Glomerular visceral epithelial cell (primary cell): ENCODE measurements around the gene OSBPL10.

Source experiments
- DNase-seq: peaks from one replicate; pipeline ENCODE4 v3.0.0-alpha.2; 2016; ENCODE audit errors: extremely low spot score

Gene OSBPL10

DNA sequence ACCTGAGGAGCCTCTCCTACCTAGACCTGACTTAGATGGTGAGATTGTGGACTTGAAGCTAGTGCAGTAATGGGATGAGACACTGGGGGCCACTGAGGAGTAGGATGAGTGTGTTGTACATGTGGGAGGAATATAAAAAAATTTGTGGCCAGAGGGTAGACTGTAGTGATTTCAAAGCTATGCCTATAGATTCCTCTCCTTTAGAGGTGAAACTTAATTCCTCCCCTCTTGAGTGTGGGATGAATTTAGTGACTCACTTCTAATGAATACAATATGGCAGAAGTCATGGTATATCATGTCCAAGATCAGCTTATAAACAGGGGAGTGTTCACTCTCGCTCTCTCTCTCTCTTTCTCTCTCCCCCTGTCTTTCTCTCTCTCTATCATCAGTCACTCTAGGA is 7.2 kb upstream of the OSBPL10 start:
- DNase-seq: no peak

DNA sequence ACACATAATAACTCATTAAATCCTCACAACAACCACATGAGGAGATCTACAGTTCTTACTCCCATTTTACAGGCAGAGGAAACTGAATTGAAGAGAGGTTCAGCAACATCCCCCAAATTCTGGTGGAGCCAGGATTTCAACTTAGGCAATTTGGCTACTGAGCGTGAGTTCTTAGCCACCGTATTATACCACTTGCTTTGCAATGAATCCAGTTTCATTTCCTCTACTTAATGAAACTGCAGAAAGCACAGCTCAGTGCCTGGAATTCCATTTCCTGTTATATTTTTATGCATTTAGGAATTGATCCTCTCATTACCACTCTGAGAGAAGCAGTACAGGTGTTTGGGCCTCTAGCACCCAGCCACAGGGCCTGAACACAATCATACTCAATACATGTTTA is 4.8 kb upstream of the OSBPL10 start:
- DNase-seq: no peak

DNA sequence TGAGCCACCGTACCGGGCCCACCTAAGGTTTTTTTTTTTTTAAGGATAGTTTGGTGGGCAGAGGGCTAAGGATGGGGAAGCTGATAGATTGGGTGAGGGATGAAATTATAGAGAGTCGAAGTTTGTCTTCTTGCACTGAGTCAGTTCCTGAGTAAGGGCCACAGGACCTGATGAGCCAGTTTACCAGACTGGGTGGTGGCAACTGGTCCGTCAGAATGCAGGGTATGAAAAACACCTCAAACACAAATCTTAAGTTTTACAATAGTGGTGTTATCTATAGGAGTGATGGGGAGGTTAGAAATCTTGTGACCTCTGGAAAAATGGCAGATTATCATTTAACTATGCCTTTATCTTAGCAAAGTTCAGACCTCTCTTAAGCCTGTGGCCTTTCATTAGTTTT is 3.3 kb upstream of the OSBPL10 start:
- DNase-seq: no peak

DNA sequence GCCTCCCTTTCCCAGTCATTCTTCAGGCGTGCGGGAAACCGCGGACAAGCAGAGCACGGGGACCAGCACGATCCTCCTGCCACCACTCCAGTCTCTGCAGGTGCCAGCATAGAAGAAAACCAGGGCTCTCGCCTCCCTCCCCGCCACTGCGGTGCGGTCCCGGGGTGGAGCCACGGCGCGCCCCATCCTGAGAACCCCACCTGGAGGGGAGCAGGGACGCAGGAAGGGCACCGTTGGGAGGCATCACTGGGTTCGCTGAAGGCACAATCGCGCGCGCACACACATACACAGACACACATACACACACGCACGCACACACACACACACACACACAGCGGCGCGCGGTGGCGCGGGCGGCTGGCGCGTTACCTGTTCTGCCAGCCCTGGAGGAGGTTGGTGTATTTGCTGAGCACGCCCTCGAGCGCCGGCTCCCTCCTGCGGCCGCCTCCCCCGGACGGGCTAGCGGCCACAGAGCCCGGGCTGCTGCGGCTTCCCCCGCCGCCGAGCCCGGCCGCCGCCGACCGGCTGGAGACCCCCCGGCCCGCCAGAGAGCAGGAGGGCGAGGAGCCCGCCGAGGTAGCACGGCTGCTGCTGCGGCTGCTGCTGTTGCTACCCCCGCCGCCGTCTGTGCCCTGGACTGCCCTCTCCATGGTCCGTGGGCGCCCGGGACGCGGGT is 394 bp downstream of the OSBPL10 start:
- DNase-seq: peak; percentile 77

DNA sequence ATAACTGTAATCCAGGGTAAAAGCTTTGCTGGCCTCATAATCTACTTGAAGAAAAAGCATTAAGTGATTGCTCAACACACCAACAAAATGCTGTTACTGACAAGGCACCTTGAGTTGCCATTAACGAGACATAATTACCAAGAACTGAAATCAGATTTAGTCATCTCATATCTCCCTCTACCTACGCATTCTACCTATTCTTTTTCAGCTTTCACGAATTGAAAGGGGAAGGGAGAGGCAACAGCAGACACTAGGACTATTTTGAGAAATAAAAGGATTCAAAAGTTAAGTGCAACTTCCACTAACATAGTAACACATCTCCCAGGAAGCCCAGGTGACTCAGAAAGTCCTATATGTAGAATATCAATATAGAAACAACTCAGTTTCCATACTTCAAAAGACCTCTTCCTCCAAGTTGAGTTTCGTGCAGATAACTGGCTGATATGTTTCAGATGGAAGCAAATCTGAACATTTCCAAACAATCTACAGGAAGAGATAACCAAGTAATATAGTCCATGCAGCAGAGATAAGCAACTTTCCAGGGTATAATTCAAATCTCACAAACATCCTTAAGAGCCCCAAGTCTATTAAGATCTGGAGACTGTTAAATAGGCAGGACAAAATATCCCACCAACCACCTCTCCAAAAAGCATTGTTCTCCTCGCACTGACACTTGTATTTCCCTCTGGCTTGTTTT is 1.9 kb downstream of the OSBPL10 start:
- DNase-seq: no peak

DNA sequence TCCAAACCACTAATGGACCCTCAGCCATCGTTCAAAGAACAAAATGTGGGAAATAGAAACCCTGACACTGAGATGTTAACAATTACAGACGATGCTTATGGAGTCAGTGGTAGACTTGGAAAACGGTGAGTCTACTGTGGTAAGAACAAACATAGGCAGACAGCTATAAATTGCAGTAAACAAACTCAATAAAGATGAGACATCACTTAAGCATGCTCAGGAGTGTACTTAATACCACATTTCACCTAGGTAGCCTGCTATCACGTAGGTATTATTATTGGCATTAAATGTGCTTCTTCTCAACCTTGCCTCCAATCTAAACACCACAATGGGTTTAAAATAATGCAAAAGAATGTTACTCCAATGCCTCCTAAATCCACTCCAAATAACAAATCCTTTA is 2.5 kb downstream of the OSBPL10 start:
- DNase-seq: no peak

DNA sequence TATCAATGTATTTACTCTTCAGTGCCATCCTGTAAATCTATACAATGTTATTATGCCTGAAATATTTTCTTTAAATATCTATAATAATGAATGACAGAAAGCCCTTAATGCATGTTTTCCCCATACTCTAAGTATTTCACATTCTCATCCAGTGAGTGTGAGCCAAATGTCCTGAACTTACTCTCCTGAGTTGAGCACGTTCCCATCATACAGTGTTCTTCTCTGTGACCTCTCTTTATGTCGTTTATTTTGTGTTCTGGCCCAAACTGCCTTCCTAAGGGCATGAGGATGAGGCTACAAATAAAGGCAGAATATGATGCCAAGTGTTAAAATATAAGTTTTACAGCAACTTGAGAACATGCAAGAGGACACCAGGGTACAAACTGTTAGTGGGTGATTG is 3.3 kb downstream of the OSBPL10 start:
- no peak for DNase-seq

DNA sequence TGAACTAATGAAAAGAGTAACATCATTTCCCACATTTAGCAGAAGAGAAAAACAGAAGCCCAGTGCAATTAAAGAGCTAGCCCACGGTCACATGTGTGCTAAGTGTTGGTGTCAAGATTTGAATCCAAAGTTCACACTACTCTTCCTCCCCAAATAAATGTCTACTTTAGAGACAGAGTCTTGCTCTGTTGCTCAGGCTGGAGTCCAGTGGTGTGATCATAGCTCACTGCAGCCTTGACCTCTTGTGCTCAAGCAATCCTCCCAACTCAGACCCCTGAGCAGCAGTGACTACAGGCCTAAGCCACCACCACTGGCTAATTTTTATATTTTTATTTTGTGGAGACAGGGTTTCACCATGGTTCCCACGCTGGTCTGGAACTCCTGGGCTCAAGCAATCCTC is 4.8 kb downstream of the OSBPL10 start:
- DNase-seq: no peak

DNA sequence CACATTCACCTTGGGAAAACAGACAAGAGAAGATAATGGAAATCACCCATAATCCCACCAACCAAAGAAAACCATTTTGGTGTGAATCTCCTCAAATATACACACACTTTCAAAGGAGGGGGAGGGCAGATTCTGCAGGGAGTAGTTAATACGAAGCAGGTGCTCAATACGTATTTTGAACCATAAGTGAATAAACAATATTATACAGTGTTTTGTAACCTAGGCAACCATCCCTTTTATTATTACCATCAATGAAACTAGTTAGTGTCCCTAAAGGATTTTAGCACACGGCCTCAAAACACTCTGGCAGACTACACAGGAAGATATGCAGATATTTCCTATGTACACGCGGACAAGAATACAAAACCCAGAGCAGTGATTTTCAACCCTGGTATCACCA is 6.1 kb downstream of the OSBPL10 start:
- DNase-seq: no peak

DNA sequence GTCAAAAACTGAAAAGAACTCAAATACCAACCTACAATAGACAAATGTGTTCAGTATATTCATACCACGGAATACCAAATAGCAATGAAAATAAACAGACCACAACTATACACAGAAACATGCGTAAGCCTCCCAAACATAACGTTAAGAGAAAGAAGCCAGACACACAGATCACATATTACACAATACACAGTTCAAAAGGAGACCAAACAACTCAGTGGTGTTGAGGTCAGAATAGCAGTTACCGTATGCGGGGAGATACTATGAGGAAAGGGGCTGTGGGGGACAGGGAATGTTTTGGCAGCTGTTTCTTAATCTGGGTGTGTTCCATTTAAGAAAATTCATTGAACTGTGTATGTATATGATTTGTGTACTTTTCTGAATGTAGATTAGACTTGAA is 6.6 kb downstream of the OSBPL10 start:
- no peak for DNase-seq

DNA sequence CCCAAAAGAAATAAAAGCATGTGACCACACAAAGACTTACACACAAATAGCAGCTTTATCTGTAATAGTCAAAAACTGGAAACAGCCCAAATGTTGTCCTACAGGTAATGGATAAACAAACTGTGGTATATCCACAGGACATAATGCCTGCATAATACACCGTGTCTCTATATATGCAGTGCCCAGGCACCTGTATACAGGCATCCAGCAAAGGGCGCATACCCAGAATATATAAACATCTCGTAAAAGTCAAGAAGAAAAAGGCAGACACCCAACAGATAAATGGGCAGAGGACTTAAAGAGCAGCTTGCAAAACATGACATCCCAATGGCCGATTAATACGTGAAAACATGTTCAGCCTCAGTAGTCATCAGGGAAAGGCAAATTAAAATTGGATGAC is 7.2 kb downstream of the OSBPL10 start:
- no peak for DNase-seq

DNA sequence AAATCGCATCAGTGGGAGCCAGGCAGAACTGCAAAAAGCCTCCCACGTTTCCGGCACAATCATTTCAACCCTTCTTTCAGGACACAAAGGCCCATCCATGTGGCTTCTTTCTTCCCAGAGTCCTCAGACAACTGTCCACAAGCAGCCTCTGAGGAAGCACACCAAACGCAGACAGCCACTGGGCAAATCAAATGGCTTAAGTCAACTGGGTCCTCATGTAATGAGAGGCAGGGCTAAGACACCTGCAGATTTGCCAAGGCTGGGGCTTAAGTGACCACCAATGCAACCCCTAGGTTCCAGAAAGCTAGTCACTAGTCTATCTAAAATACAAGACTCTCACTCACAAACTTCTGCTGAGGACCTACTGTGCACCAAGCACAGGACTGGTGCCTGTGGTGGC is 8.0 kb downstream of the OSBPL10 start:
- no peak for DNase-seq

DNA sequence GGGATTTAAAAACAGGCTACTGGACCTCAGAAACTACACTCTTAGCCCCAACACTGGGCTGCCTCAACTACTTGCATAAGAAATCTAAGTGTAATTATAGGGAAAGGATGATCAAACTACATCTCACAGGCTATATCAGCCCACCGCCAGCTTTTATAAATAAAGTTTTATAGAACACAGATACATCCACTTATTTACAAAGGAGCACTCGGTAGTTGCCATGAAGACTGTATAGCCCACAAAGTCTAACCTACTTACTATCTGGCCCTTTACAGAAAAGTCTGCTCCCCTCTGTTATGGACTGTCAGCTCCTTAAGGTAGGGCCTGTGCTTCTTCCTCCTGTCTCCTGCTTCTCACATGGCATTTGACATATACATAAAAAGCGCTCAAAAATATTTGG is 9.5 kb downstream of the OSBPL10 start:
- no peak for DNase-seq

DNA sequence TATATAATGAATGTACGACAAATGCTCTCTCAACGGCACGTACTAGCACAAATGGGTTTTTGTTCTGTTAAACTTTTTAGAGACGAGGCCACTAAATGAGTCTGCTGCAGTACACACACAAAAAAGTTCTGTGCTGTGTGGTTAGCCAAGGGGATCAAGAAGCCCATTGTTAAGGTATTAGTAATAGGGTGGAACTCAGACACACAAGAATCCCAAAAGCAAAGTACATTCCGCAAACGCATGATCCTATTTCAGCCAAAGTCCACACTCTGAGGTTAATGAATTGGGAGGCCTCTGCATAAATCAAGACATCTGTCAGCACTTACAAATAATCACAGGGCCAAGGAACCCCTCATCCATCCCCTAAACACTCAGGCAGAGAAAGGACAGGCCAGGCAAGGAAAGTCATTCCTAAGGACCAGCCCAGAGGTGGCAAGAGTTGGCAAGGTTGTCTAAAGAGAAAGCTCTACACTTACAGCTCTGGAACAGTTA is 12.1 kb downstream of the OSBPL10 start:
- peak; percentile 96 for DNase-seq

DNA sequence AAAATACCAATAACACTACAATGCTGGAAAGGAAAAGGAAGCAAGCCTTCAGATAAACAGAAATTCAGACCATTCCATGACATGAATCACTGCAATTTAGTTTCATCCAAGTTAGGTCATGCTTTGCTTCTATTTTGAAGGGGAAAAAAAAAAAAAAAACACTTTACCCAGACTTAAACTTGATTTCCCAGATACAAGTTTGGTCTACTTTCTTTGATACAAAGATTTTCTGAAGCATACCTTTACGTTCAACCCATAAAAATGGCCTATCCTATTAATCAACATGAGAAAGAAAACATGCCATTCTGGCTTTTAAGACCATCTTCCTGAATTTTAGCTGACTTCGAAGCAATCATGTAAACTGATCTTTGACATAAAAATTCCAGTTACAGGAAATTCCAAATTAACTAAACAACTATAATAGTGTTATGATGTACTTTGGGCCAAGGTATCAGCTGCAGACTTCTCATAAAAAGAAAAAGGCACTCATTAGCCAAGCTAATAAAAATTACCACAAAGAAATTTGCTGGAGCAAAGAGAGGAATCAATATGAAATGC is 12.6 kb downstream of the OSBPL10 start:
- DNase-seq: peak; percentile 44

DNA sequence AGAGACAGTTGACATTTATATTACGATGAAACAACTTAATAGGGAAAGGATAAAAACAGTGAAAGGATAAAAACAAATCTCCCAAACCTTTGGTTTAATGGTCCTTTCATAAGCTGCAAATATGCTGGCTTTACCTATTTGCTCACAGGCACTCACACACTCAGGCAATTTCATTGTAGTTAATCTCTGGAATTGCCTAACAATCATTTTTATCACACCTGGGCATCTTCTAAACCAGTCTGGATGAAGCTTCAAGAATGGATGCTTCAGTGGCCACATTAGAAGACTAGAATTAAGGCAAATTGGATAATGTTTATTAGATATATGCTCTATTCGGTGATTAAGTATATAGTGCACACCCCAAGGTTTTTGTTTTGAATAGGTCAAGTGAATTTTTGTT is 13.5 kb downstream of the OSBPL10 start:
- DNase-seq: no peak

DNA sequence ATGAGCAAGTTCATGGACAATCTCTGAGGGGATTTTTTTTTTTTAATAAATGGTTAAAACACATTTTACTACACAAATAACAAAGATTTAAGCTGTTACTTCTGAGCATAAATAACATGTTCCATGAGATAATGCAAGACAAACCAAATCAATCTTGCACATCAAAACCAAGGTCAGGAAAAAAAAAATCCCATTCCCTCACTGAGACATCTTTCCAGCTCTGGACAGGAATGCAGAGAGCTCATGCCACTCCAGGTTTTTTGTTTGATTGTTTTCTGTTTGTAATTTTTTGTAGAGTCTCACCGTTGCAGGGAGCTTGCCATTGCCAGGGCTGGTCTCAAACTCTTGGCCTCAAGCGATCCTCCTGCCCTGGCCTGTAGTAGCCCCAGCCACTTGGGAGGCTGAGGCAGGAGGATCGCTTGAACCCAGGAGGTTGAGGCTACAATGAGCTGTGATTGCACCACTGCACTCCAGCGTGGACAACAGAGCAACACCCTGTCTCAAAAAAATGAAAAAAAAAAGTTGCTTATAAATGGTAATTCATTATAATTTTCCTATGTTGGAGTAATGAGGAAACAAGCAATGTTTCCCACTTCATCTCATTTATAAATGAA is 14.0 kb downstream of the OSBPL10 start:
- no peak for DNase-seq

DNA sequence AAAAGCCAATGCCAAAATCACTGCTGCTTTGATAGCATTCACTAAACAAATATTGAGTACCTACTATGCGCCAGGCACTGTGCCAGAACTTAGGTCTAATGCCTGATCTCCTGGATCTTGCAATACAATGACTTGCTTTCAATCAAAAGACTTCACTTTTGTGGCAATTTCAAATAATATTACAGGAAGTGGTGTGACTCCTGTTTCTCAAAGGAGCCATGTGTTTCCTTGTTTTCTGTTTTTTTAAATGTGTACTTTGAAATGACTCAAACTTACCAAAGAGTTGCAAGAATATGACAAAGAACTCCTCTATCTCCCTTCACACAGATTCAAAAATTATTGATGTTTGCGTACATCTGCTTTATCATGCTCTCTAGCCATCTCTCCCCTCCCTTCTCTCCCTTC is 18.3 kb downstream of the OSBPL10 start:
- DNase-seq: no peak

DNA sequence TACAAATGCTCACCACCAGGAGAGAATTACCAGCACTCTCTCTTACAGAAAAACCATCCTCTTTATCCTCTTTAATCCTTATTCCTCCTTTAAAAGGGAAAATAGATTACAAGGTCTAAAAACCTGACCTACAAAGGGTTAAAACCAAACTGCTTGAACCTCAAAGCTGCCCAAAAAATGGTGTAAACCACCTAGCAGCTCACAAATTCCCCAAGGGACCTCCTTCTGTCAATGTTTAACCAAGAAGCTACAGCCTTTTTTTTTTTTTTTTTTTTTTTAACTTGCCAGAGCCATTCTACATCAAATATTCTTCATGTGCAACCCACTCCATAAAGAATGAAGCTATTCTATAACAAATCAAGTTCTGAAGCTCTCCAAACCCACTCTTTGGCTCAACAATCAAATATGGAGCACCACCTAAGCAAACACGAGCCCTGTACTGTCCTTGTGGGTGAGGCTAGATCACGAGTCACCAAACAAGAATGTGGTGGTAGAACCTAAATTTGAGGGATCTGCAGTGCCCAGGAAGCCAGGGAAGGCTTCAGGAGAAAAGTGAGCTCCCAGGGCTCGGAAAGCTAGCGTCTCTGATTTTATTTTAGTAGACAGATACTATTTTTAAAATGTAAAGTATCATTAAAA is 20.1 kb downstream of the OSBPL10 start:
- DNase-seq: peak; percentile 75

DNA sequence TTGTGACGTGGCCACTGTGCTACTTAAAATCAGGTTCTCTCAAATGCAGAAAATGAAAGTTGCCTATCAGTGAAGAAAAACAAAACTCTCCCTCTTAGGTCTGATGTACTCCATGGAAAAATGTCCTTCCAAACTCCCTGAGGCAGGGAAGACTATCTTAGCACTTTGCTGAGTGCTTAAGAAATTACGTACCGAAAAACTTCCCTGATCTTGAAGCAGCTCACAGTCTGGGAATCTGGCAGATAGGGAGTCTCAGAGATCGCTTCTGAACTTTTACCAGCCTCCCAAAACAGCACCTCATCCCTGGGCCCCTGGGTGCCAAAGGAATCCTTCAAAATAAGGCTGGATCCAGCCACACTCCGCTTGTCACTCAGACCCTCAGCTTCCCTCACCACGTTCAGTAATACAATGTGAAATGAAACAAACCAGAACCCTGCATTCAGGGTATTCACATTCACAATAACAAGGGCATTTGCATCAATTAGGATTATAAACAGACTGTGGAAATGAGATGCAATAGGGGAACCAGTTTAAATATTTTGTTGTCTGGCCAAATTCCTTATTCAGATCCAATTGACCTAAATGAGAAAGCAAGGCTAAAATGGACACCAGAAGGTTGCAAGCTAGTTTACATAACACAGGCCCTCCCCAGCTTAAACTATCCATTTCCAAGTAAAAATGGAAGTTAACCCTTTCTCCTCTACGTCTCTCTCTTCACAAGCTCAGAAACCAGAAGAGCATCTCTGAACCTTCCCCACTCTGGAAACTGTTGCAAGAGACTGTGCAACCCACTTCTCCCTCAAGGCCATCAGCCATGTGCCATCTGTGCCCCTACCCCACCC is 20.9 kb downstream of the OSBPL10 start:
- no peak for DNase-seq

DNA sequence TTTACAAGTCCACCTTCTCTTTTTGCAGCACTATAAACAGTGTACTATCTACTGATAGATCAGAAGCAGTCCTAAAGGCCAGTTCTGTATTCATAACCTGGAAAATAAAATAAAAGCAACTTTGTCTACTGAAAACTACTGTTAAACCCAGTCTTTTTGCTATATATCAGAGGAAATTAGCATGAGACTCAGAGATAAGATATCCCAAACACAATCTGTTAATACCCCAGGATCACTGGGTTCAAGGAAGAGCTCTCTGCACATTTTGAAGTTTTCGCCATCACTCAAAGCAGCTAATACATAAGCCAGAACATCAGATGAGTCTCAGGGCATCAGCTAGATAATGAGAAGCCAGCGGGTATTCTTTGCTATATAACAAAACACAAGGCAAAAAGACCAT is 21.8 kb downstream of the OSBPL10 start:
- no peak for DNase-seq
